ENCODE measurements around the gene PAN3. TPM values are rescaled to one million over a fixed set of nuclear protein-coding genes. Genes with fewer than 3 reads are reported as not detected.

The PAN3 gene
- total RNA-seq, 1 donor from 2014 or later = 18.7 TPM

GRCh38 chr13:28179974-28180373 is 41.6 kb downstream of the PAN3 start:
- Mint-ChIP-seq H3K4me3 (ENCODE audit: unreplicated experiment) (no peak overlapping the region), H3K4me1 (ENCODE audit: low read depth) (peaks cover 20% of the 10 kb centered on the region), H3K27ac (ENCODE audit: unreplicated experiment) (no peak overlapping the region), H3K27me3 (ENCODE audit: low read depth) (no peaks in the 10 kb centered on the region), H3K9me3 (ENCODE audit: low read depth) (no peaks in the 10 kb centered on the region), H3K36me3 (ENCODE audit: low read depth) (no peaks in the 10 kb centered on the region)
- DNase-seq (ENCODE audit: low spot score) = no peak
- TF ChIP-seq CTCF (IDR thresholded peaks at IDR 0.05) = no peak

- peaks cover 26% of the 10 kb centered on the region for H3K4me1 Mint-ChIP-seq (ENCODE audit: low read depth)
- peak overlapping the region; percentile 32 for H3K27ac Mint-ChIP-seq (ENCODE audit: unreplicated experiment)
- no peak for DNase-seq (ENCODE audit: low spot score)
- no peak for TF ChIP-seq CTCF (IDR thresholded peaks at IDR 0.05)
- H3K36me3 Mint-ChIP-seq (ENCODE audit: low read depth) = no peaks in the 10 kb centered on the region
- H3K9me3 Mint-ChIP-seq (ENCODE audit: low read depth) = no peaks in the 10 kb centered on the region
- H3K4me3 Mint-ChIP-seq (ENCODE audit: unreplicated experiment) = no peak overlapping the region
- no peaks in the 10 kb centered on the region for H3K27me3 Mint-ChIP-seq (ENCODE audit: low read depth)
These were observed 43.1 kb downstream of the PAN3 start for GRCh38 chr13:28181413-28181812.

- H3K27me3 Mint-ChIP-seq (ENCODE audit: low read depth) = no peaks in the 10 kb centered on the region
- H3K27ac Mint-ChIP-seq (ENCODE audit: unreplicated experiment) = peak overlapping the region; percentile 23
- DNase-seq (ENCODE audit: low spot score) = no peak
- H3K9me3 Mint-ChIP-seq (ENCODE audit: low read depth) = no peaks in the 10 kb centered on the region
- no peak for TF ChIP-seq CTCF (IDR thresholded peaks at IDR 0.05)
- H3K4me3 Mint-ChIP-seq (ENCODE audit: unreplicated experiment) = no peak overlapping the region
- H3K4me1 Mint-ChIP-seq (ENCODE audit: low read depth) = peaks cover 26% of the 10 kb centered on the region
- no peaks in the 10 kb centered on the region for H3K36me3 Mint-ChIP-seq (ENCODE audit: low read depth)
These were observed 46.9 kb downstream of the PAN3 start for GRCh38 chr13:28185256-28185655.

GRCh38 chr13:28199089-28199488 is 60.7 kb downstream of the PAN3 start:
- TF ChIP-seq CTCF (IDR thresholded peaks at IDR 0.05) = no peak
- H3K9me3 Mint-ChIP-seq (ENCODE audit: low read depth) = no peaks in the 10 kb centered on the region
- H3K27ac Mint-ChIP-seq (ENCODE audit: unreplicated experiment) = no peak overlapping the region
- no peak overlapping the region for H3K4me3 Mint-ChIP-seq (ENCODE audit: unreplicated experiment)
- no peak for DNase-seq (ENCODE audit: low spot score)
- peaks cover 6% of the 10 kb centered on the region for H3K36me3 Mint-ChIP-seq (ENCODE audit: low read depth)
- H3K27me3 Mint-ChIP-seq (ENCODE audit: low read depth) = no peaks in the 10 kb centered on the region
- H3K4me1 Mint-ChIP-seq (ENCODE audit: low read depth) = peaks cover 3% of the 10 kb centered on the region

- Mint-ChIP-seq H3K27me3 (ENCODE audit: low read depth) (no peaks in the 10 kb centered on the region), H3K36me3 (ENCODE audit: low read depth) (peaks cover 9% of the 10 kb centered on the region), H3K27ac (ENCODE audit: unreplicated experiment) (no peak overlapping the region), H3K9me3 (ENCODE audit: low read depth) (no peaks in the 10 kb centered on the region), H3K4me3 (ENCODE audit: unreplicated experiment) (no peak overlapping the region), H3K4me1 (ENCODE audit: low read depth) (peaks cover 4% of the 10 kb centered on the region)
- TF ChIP-seq CTCF (IDR thresholded peaks at IDR 0.05) = no peak
- no peak for DNase-seq (ENCODE audit: low spot score)
These were observed 65.7 kb downstream of the PAN3 start for GRCh38 chr13:28204043-28204442.

All from chondrocyte (in vitro differentiated cells).